GM12878 (cell line): ENCODE data around the gene DPP3.

ENCODE experiments used
- CHD1 ChIP-seq: IDR thresholded peaks from 2 replicates; pipeline ENCODE4 v1.6.1; 2012; ENCODE audit warnings: low read depth, low read length, improper control_type of control experiment
- ESRRA ChIP-seq: IDR thresholded peaks from 2 replicates; pipeline ENCODE4 v1.6.1; 2012; ENCODE audit warnings: mild to moderate bottlenecking, low read length, improper control_type of control experiment
- POLR2A ChIP-seq: IDR thresholded peaks from 2 replicates; pipeline ENCODE4 v1.6.1; 2011; ENCODE audit warnings: low read depth, mild to moderate bottlenecking, low read length
- POLR2AphosphoS2 ChIP-seq: IDR thresholded peaks from 2 replicates; pipeline ENCODE4 v1.6.1; 2011; ENCODE audit warnings: low read depth, mild to moderate bottlenecking, low read length, improper control_type of control experiment, moderate library complexity
- POLR2AphosphoS5 ChIP-seq: IDR thresholded peaks from 2 replicates; pipeline ENCODE4 v1.6.1; 2011; ENCODE audit warnings: mild to moderate bottlenecking, low read length, inconsistent platforms
- RAD21 ChIP-seq: IDR thresholded peaks from 2 replicates; pipeline ENCODE4 v1.6.1; 2011; ENCODE audit warnings: mild to moderate bottlenecking, low read depth, low read length, moderate library complexity; ENCODE audit not compliant: insufficient read depth
- RFX5 ChIP-seq: IDR thresholded peaks from 2 replicates; pipeline ENCODE4 v1.6.1; 2011; ENCODE audit warnings: low read depth, low read length, improper control_type of control experiment
- SREBF2 ChIP-seq: IDR thresholded peaks from 2 replicates; pipeline ENCODE4 v1.6.1; 2012; ENCODE audit warnings: mild to moderate bottlenecking, low read length
- TAF1 ChIP-seq: IDR thresholded peaks from 2 replicates; pipeline ENCODE4 v1.6.1; 2011; ENCODE audit warnings: mild to moderate bottlenecking, low read depth, low read length, borderline replicate concordance
- TCF12 ChIP-seq: IDR thresholded peaks from 2 replicates; pipeline ENCODE4 v1.6.1; 2011; ENCODE audit warnings: low read depth, mild to moderate bottlenecking, low read length
- ZBTB33 ChIP-seq: fragments of 450-650 bp; IDR thresholded peaks from 2 replicates; pipeline ENCODE4 v1.6.1; 2017; ENCODE audit warnings: mild to moderate bottlenecking
- ZNF207 ChIP-seq: fragments of 450-650 bp; IDR thresholded peaks from 2 replicates; pipeline ENCODE4 v1.6.1; 2014; ENCODE audit warnings: antibody characterized with exemption, mild to moderate bottlenecking, borderline replicate concordance
- TF ChIP-seq, protein P1 (sequence below), 3 experiments: IDR thresholded peaks in 2 of 3; conservative IDR thresholded peaks in 1 of 3; 2 replicates each; pipeline ENCODE4 v1.5.1; 2011; ENCODE audit warnings: low read depth in 3 of 3, low read length in 3 of 3, mild to moderate bottlenecking in 3 of 3, control low read depth in 2 of 3, moderate library complexity in 2 of 3, inconsistent platforms in 1 of 3, mixed read lengths in 1 of 3; ENCODE audit not compliant: control insufficient read depth in 2 of 3, insufficient read depth in 1 of 3; ENCODE audit errors: extremely low read depth in 1 of 3

- TF ChIP-seq RAD21 (no peak), ZBTB33 (no peak), POLR2AphosphoS5 (no peak), RFX5 (no peak), ZNF207 (no peak), TCF12 (no peak), TAF1 (no peak), POLR2A (no peak), SREBF2 (no peak), CHD1 (no peak), POLR2AphosphoS2 (no peak), ESRRA (no peak)
- TF ChIP-seq, protein P1, sequence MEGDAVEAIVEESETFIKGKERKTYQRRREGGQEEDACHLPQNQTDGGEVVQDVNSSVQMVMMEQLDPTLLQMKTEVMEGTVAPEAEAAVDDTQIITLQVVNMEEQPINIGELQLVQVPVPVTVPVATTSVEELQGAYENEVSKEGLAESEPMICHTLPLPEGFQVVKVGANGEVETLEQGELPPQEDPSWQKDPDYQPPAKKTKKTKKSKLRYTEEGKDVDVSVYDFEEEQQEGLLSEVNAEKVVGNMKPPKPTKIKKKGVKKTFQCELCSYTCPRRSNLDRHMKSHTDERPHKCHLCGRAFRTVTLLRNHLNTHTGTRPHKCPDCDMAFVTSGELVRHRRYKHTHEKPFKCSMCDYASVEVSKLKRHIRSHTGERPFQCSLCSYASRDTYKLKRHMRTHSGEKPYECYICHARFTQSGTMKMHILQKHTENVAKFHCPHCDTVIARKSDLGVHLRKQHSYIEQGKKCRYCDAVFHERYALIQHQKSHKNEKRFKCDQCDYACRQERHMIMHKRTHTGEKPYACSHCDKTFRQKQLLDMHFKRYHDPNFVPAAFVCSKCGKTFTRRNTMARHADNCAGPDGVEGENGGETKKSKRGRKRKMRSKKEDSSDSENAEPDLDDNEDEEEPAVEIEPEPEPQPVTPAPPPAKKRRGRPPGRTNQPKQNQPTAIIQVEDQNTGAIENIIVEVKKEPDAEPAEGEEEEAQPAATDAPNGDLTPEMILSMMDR (IDR thresholded peaks at IDR 0.05 in 2 of 3, conservative IDR thresholded peaks at IDR 0.05 in 1 of 3; ENCODE audit: control insufficient read depth in 2 of 3, extremely low read depth in 1 of 3, insufficient read depth in 1 of 3, low read depth in 3 of 3, low read length in 3 of 3), result no peak
Measured at GRCh38 chr11:66462911-66463310, 17.3 kb upstream of the DPP3 start.
